GM18951 (cell line): Measurements from ENCODE around the gene WNK2.

Source experiments
- POLR2A ChIP-seq: IDR thresholded peaks from 4 replicates; pipeline ENCODE4 v1.6.1; 2011; ENCODE audit warnings: mild to moderate bottlenecking; ENCODE audit not compliant: insufficient read length, insufficient read depth; ENCODE audit errors: extremely low read depth
- in situ Hi-C: fragments of 300-500 bp; cut with MboI; formaldehyde crosslinking; loops from one replicate; pipeline ENCODE4 v1.12.0; 2022; ENCODE audit warnings: low sequenced_read_pairs, mixed read lengths, inconsistent platforms; ENCODE audit not compliant: unreplicated experiment

The WNK2 gene

GRCh38 chr9:93183131-93183662 is 742 bp upstream of the WNK2 start:
- TF ChIP-seq POLR2A: no peak
- in situ Hi-C loops: no loop called here

- TF ChIP-seq POLR2A: no peak
Measured at GRCh38 chr9:93184432-93185265, 710 bp downstream of the WNK2 start.

GRCh38 chr9:93185266-93186214 is 1.6 kb downstream of the WNK2 start:
- in situ Hi-C loops: no loop called here
- no peak for TF ChIP-seq POLR2A

More at GRCh38 chr9:93184432-93185265, 710 bp downstream of the WNK2 start:
- in situ Hi-C loops: no loop called here

- in situ Hi-C loops: no loop called here
- no peak for TF ChIP-seq POLR2A
Measured at GRCh38 chr9:93186215-93186945, 2.4 kb downstream of the WNK2 start.

GRCh38 chr9:93187047-93187446 is 3.1 kb downstream of the WNK2 start:
- TF ChIP-seq POLR2A: no peak
- in situ Hi-C loops: no loop called here

GRCh38 chr9:93187574-93187973 is 3.6 kb downstream of the WNK2 start:
- no peak for TF ChIP-seq POLR2A
- in situ Hi-C loops: no loop called here

- in situ Hi-C loops: no loop called here
- no peak for TF ChIP-seq POLR2A
Measured at GRCh38 chr9:93188426-93189368, 4.8 kb downstream of the WNK2 start.

- in situ Hi-C loops: no loop called here
- no peak for TF ChIP-seq POLR2A
Measured at GRCh38 chr9:93189369-93190132, 5.6 kb downstream of the WNK2 start.

GRCh38 chr9:93190133-93190525 is 6.2 kb downstream of the WNK2 start:
- in situ Hi-C loops: no loop called here
- no peak for TF ChIP-seq POLR2A

- in situ Hi-C loops: no loop called here
- TF ChIP-seq POLR2A: no peak
Measured at GRCh38 chr9:93190656-93191353, 6.9 kb downstream of the WNK2 start.

- in situ Hi-C loops: no loop called here
- no peak for TF ChIP-seq POLR2A
Measured at GRCh38 chr9:93191354-93191660, 7.4 kb downstream of the WNK2 start.
